HG03354 (cell line): ENCODE measurements around the gene NRAP.

Experiments
- ATAC-seq: cut with Tn5 transposase; IDR thresholded peaks from one replicate; pipeline ENCODE4 v1.9.1; 2021; ENCODE audit warnings: mild to moderate bottlenecking; ENCODE audit not compliant: unreplicated experiment, poor library complexity, severe bottlenecking

Gene NRAP, protein sequence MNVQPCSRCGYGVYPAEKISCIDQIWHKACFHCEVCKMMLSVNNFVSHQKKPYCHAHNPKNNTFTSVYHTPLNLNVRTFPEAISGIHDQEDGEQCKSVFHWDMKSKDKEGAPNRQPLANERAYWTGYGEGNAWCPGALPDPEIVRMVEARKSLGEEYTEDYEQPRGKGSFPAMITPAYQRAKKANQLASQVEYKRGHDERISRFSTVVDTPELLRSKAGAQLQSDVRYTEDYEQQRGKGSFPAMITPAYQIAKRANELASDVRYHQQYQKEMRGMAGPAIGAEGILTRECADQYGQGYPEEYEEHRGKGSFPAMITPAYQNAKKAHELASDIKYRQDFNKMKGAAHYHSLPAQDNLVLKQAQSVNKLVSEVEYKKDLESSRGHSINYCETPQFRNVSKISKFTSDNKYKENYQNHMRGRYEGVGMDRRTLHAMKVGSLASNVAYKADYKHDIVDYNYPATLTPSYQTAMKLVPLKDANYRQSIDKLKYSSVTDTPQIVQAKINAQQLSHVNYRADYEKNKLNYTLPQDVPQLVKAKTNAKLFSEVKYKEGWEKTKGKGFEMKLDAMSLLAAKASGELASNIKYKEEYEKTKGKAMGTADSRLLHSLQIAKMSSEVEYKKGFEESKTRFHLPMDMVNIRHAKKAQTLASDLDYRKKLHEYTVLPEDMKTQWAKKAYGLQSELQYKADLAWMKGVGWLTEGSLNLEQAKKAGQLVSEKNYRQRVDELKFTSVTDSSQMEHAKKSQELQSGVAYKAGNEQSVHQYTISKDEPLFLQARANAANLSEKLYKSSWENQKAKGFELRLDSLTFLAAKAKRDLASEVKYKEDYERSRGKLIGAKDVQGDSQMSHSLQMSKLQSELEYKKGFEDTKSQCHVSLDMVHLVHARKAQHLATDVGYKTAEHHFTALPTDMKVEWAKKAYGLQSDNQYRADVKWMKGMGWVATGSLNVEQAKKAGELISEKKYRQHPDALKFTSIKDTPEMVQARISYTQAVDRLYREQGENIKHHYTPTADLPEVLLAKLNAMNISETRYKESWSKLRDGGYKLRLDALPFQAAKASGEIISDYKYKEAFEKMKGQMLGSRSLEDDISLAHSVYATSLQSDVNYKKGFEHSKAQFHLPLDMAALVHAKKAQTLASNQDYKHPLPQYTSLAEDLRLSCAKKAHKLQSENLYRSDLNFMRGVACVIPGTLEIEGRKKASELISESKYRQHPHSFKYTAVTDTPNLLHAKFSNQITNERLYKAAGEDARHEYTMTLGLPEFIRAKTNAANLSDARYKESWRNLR (N-terminal part only)

GRCh38 chr10:113663908-113664307, at the start of gene NRAP:
Gene NRAP, minus strand, starts transcription at chr10:113664041. Its CDS starts 159 bp downstream, at chr10:113663882.
- ATAC-seq = no peak

DNA sequence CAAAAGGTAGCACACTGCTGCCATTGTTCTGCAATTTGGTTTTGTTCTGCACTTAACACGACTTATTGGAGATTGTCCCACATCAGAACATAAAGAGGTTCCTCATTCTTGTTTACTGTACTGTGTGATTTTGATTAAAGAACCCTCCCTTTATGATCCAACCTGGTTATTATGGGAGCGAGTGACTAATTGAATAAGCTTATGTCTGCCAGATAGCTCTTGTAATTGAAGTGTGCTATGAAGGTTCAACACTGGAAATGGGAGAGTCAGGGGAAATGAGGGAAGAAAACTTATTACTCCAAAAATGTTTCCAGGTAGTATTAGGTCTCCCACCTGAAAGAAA, 49.8 kb upstream of the NRAP start:
- ATAC-seq = no peak

- ATAC-seq = no peak
These were observed 49.2 kb upstream of the NRAP start for GRCh38 chr10:113712755-113713639.

- no peak for ATAC-seq
These were observed 48.2 kb upstream of the NRAP start for GRCh38 chr10:113712024-113712423.

DNA sequence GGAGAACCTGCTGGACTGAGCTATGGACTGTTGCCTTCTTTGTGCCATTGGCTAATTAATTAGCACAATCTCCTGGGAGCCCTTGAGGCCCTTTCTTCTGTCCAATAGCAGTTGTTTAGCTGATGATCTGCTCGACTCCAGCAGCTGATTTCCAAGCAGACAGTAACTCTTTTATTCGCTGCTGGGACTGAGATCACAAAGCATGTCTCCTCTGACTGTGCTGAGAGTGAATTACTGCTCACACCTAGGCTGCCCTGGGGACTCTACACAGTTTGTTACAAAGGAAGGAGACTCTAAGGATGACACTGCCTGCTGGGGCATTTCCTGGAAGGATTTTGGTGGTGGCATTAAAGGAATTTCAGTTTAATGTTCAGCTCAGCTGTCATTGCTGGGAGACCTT, 47.3 kb upstream of the NRAP start:
- ATAC-seq = no peak

DNA sequence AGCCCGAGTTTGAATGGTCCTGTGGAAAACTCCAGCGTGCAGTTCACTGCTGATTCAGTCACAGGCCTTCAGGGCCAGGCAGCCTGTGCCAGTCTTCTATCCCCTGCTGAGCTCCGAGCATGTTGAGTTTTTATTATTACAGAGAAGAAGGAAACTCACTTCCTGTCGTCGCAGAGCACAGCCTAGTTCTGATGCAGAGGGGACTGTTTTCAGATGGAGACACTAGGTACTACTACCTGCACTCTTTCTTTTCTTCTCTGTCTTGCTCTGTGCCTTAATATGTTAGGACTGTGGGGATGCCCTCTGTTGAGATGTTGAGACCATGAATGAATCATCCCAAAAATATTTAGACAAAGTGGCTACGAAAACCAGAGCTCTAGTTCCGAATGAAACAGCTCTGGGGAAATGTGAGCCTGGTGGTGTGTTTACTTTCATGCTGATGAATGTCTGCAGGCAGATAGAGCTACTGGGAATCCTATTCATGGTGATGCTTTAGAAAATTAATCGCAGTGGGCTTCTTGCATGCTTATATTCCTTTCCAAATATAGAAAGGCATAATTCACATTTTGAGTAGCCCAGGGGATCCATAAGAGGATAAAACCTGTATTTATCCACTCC, 45.5 kb upstream of the NRAP start:
- no peak for ATAC-seq

DNA sequence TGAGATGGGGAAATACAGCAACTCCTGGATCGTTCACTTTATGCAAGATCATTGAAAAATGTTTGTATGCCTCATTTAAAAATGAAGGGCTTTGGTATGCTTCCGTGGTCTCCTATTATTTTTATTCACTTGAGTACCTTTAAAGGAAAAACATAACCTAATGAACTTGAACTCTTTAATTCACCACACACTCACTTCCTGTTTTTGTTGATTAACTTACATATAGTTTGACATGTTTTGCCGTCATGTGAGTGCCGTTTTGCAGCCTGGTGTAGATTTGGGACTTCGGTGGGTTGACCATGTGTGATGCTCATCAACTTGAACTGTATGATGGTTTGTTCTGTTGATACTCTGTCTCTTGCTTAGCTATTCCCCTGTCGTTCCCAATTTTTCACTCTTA, 44.8 kb upstream of the NRAP start:
- no peak for ATAC-seq

DNA sequence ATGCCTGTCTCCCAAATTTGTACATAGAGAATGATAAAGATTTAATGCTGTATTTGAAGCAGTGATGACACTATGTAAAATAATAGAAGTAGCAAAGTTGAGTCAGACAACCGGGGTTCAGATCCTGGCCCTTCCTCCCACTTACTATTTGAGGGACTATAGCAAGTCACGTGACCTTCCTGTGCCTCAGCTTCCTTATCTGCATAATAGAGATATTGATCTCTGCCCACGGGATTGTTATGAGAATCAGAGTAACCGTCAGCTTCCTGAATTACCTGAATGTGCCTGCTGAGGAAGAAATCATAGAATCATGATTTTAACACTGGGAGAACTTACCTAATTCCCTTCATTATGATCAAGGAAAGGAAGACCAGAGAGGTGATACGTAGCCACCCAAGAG, 42.8 kb upstream of the NRAP start:
- no peak for ATAC-seq

- ATAC-seq = no peak
These were observed 41.5 kb upstream of the NRAP start for GRCh38 chr10:113705344-113705652.

- no peak for ATAC-seq
These were observed 40.9 kb upstream of the NRAP start for GRCh38 chr10:113704637-113705343.

DNA sequence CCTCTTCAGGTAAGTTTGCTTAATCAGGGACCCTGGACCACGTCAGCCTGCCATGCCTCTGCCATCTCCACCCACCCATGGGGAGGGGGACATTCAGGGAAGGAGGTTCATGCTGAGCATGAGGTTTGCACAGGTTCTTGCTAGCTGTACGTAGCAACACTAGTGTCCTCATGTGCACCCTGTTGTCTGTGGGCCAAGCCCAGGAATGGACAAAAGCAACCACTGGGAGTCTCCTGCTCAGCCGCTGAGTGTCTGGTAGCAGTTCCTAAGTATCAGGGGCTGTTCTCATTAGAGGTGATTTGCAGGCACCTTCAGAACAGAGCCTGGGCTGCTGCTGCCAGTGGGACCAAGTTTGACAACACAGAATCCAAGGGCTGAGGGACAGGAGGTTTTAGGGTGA, 33.8 kb upstream of the NRAP start:
- no peak for ATAC-seq

- ATAC-seq = no peak
These were observed 31.9 kb upstream of the NRAP start for GRCh38 chr10:113695691-113696090.

DNA sequence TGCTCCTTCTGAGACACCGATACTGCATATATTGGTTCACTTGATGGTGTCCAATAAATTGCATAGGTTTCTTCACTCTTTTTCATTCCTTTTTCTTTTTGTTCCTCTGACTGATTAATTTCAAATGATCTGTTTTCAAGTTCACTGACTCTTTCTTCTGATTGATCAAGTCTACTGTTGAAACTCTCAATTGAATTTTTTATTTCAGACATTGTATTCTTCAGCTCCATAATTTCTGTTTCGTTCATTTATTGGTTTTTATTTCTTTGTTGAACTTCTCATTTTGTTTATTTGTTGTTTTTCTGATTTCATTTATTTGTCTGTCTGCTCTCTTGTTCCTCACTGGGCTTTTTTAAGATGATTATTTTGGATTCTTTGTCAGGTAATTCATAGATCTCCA, 29.5 kb upstream of the NRAP start:
- ATAC-seq = no peak

- ATAC-seq = no peak
These were observed 28.4 kb upstream of the NRAP start for GRCh38 chr10:113692271-113692670.

DNA sequence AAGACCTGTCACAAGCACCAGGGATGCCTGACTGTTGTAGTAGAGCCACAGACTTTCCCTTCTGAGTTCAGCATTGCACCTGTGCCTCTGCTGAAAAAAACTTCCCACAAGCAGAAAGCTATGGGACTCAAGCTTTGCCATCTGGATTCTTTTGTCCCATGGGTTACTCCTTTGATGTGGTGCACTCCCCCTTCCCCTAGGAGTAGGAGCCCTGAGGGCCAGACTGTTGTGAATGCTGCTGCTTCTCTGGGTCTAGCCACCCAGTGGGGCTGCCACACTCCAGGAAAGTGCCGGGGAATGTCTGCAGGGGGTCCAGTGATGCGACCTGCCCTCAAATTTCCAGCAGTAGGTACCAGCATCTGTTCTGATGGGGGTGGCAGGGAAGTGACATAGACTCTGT, 27.5 kb upstream of the NRAP start:
- no peak for ATAC-seq

GRCh38 chr10:113690749-113691148, 26.9 kb upstream of the NRAP start:
- no peak for ATAC-seq

- ATAC-seq = no peak
These were observed 25.7 kb upstream of the NRAP start for GRCh38 chr10:113689574-113689973.

DNA sequence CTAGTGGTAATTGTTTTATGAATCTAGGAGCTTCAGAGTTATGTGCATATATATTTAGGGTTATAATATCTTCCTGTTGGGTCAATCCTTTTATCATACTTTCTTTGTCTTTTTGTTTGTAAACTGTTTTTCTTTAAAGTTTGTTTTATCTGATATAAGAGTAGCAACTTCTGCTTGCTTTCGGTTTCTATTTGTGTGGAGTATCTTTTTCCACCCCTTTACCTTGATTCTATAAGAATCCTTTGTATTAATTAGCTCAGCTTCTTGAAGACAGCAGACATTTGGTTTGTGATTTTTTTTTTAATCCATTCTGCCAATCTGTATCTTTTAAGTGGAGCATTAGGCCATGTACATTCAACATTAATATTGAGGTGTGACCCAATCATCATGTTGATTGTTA, 25.2 kb upstream of the NRAP start:
- no peak for ATAC-seq

GRCh38 chr10:113687037-113687436, 23.2 kb upstream of the NRAP start:
- ATAC-seq = no peak
